Activated B cell treated with CpG ODN at 0.5 μM for 24 hours (primary cell): ENCODE results near the gene HDAC3. TPM values are rescaled to one million over a fixed set of nuclear protein-coding genes. Genes with fewer than 3 reads are reported as not detected.

Source experiments
- ATAC-seq: fragments of 200-7000 bp; cut with Tn5 transposase; one replicate; pipeline ENCODE4 v1.10.0; 2021; ENCODE audit warnings: low read depth, mild to moderate bottlenecking, moderate library complexity
- CTCF ChIA-PET: fragments of 350-600 bp; sonication (Branson Sonifier 250); formaldehyde crosslinking; loops from one replicate; lab custom pipeline; 2021; ENCODE audit warnings: antibody characterized with exemption; lab: Charles Lee
- POLR2A ChIA-PET: fragments of 350-600 bp; sonication (Branson Sonifier 250); formaldehyde crosslinking; loops from one replicate; lab custom pipeline; 2021; ENCODE audit warnings: antibody characterized with exemption; lab: Charles Lee
- DNase-seq: peaks from one replicate; pipeline ENCODE4 v3.0.0; 2022
- H3K27ac Mint-ChIP-seq: one replicate; pipeline ENCODE4 v1.8.0; 2020; ENCODE audit warnings: mixed read lengths
- H3K27me3 Mint-ChIP-seq: one replicate; pipeline ENCODE4 v1.8.0; 2021; ENCODE audit warnings: mixed read lengths
- H3K36me3 Mint-ChIP-seq: one replicate; pipeline ENCODE4 v1.8.0; 2021; ENCODE audit warnings: low read depth, mixed read lengths
- H3K4me1 Mint-ChIP-seq: one replicate; pipeline ENCODE4 v1.8.0; 2021; ENCODE audit warnings: mixed read lengths
- H3K4me3 Mint-ChIP-seq: one replicate; pipeline ENCODE4 v1.8.0; 2020; ENCODE audit warnings: mild to moderate bottlenecking, mixed read lengths
- H3K9me3 Mint-ChIP-seq: one replicate; pipeline ENCODE4 v1.8.0; 2020; ENCODE audit warnings: mixed read lengths
- intact Hi-C: fragments of 100-400 bp; cut with micrococcal nuclease; formaldehyde crosslinking; loops from one replicate; pipeline ENCODE4 v1.15.1; 2024
- total RNA-seq: library from RNA; stranded (reverse); gene quantifications from 2 replicates; pipeline ENCODE4 v1.2.3, GENCODE V29; 2022
- TF ChIP-seq, protein P1 (sequence below): fragments of 200-600 bp; IDR thresholded peaks from one replicate; pipeline ENCODE4 v1.8.0; 2022; ENCODE audit warnings: antibody characterized with exemption, mild to moderate bottlenecking

Gene HDAC3
- total RNA-seq, 1 donor from 2014 or later: 102 TPM

GRCh38 chr5:141618030-141618803, 18.4 kb downstream of the HDAC3 start:
- Mint-ChIP-seq H3K27ac (peak overlapping the region; percentile 92), H3K4me1 (peaks cover 66% of the 10 kb centered on the region), H3K27me3 (no peaks in the 10 kb centered on the region), H3K36me3 (peaks cover 26% of the 10 kb centered on the region), H3K4me3 (peak overlapping the region; percentile 93), H3K9me3 (no peaks in the 10 kb centered on the region)
- CTCF ChIA-PET: interaction anchor here (0.7 to 12.8 kb wide), 12 partner anchors 11 to 261 kb away, joined by 3 to 315 read pairs (median 14); partner anchors contain the start of genes HDAC3 and RELL2
- DNase-seq: no peak
- TF ChIP-seq, protein P1, sequence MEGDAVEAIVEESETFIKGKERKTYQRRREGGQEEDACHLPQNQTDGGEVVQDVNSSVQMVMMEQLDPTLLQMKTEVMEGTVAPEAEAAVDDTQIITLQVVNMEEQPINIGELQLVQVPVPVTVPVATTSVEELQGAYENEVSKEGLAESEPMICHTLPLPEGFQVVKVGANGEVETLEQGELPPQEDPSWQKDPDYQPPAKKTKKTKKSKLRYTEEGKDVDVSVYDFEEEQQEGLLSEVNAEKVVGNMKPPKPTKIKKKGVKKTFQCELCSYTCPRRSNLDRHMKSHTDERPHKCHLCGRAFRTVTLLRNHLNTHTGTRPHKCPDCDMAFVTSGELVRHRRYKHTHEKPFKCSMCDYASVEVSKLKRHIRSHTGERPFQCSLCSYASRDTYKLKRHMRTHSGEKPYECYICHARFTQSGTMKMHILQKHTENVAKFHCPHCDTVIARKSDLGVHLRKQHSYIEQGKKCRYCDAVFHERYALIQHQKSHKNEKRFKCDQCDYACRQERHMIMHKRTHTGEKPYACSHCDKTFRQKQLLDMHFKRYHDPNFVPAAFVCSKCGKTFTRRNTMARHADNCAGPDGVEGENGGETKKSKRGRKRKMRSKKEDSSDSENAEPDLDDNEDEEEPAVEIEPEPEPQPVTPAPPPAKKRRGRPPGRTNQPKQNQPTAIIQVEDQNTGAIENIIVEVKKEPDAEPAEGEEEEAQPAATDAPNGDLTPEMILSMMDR: no peak
- POLR2A ChIA-PET: interaction anchor here (0.6 to 6.9 kb wide), 18 partner anchors 10 to 494 kb away, joined by 3 to 99 read pairs (median 5); partner anchors contain the start of genes DELE1, FCHSD1, HDAC3 and RELL2
- ATAC-seq: peak; percentile 25
- intact Hi-C loops: loop anchor here (2.0 to 5.0 kb wide), 3 partner anchors 53 to 297 kb away; partner anchors contain the start of gene TAF7

DNA sequence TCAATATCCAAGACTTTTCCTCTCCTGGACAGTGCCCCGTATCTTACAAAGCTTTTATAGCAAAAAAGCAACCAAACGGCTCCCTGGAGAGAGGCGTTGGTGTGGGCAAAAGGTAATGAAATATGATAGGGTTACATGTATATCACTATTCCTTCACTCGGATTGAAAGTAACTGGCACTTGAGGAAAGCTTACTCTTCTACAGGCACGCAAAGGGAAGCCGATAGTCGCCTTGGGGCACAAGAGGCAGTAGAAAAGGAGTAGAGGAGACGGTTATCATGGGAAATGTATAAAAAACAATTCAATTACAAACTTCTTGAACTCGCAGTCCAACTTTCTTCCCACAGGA, 19.0 kb downstream of the HDAC3 start:
- H3K4me3 Mint-ChIP-seq: peak overlapping the region; percentile 93
- H3K36me3 Mint-ChIP-seq: peaks cover 25% of the 10 kb centered on the region
- peaks cover 66% of the 10 kb centered on the region for H3K4me1 Mint-ChIP-seq
- intact Hi-C loops: loop anchor here (2.0 to 5.0 kb wide), 3 partner anchors 53 to 297 kb away; partner anchors contain the start of gene TAF7
- no peaks in the 10 kb centered on the region for H3K9me3 Mint-ChIP-seq
- TF ChIP-seq, protein P1: no peak
- ATAC-seq (no peak), DNase-seq (no peak)
- peak overlapping the region; percentile 92 for H3K27ac Mint-ChIP-seq
- no peaks in the 10 kb centered on the region for H3K27me3 Mint-ChIP-seq
- POLR2A ChIA-PET: interaction anchor here (0.6 to 6.9 kb wide), 9 partner anchors 10 to 494 kb away, joined by 3 to 95 read pairs (median 11); partner anchors contain the start of genes DELE1, FCHSD1, HDAC3 and RELL2
- CTCF ChIA-PET: interaction anchor here (1.4 to 12.8 kb wide), 5 partner anchors 11 to 351 kb away, joined by 3 to 315 read pairs (median 41); partner anchors contain the start of gene RNF14

- TF ChIP-seq, protein P1: no peak
- Mint-ChIP-seq H3K27me3 (no peaks in the 10 kb centered on the region), H3K4me3 (peak overlapping the region; percentile 93), H3K36me3 (peaks cover 28% of the 10 kb centered on the region), H3K27ac (peak overlapping the region; percentile 92), H3K9me3 (no peaks in the 10 kb centered on the region), H3K4me1 (peaks cover 65% of the 10 kb centered on the region)
- intact Hi-C loops: loop anchor here (5.0 kb wide), 1 partner anchor 105 kb away; no protein-coding TSS in a partner anchor
- ATAC-seq (no peak), DNase-seq (no peak)
- ChIA-PET POLR2A (interaction anchor here (0.6 to 6.9 kb wide), 8 partner anchors 9 to 34 kb away, joined by 3 to 95 read pairs (median 10); partner anchors contain the start of genes FCHSD1, HDAC3 and RELL2), CTCF (interaction anchor here (0.7 to 12.8 kb wide), 7 partner anchors 11 to 352 kb away, joined by 3 to 315 read pairs (median 7); partner anchors contain the start of genes HDAC3, RELL2 and RNF14)
These were observed 19.5 kb downstream of the HDAC3 start for GRCh38 chr5:141617128-141617527.

DNA sequence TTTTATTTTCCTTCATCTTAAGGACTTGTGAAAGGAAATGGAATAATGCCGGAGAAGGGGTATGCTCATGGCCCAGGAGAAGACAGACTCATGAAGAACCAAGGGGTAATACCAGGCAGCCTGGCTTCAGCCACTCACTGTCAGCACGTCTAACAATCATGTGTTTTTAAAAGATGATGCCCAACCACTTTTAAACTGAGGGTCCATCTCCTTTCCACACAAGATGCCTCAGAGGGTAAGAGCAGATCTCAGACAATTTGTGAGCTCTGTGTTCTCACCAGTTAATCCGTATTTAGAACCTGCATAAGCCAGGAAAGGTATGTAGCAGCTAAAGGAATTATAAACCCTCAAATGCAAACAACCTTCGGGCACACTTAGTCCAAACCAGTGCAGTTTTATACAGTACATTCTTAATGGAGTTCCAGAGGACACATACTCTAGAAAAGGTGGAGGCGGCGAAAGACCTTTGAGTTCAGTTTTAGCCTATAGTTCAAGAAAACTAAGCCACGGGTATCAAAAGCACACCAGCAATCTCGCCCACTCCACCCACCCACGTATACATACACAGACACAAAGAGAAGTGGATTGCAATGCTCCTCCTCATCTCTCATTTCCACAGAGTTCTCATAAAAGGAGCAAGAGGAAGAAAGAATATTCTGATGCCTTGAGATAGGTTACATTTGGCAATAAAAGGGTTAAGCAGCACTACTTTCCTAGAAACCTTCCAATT, 20.5 kb downstream of the HDAC3 start:
- POLR2A ChIA-PET: interaction anchor here (0.6 to 6.9 kb wide), 6 partner anchors 8 to 339 kb away, joined by 6 to 95 read pairs (median 14); partner anchors contain the start of genes HDAC3 and RELL2
- TF ChIP-seq, protein P1: no peak
- no peaks in the 10 kb centered on the region for H3K9me3 Mint-ChIP-seq
- H3K4me1 Mint-ChIP-seq: peaks cover 68% of the 10 kb centered on the region
- CTCF ChIA-PET: interaction anchor here (0.7 to 12.8 kb wide), 8 partner anchors 10 to 353 kb away, joined by 3 to 315 read pairs (median 6); partner anchors contain the start of genes HDAC3, RELL2 and RNF14
- H3K27ac Mint-ChIP-seq: peak overlapping the region; percentile 92
- peaks cover 25% of the 10 kb centered on the region for H3K36me3 Mint-ChIP-seq
- no peak for DNase-seq
- ATAC-seq: no peak
- no peaks in the 10 kb centered on the region for H3K27me3 Mint-ChIP-seq
- intact Hi-C loops: loop anchor here (5.0 kb wide), 1 partner anchor 104 kb away; no protein-coding TSS in a partner anchor
- peak overlapping the region; percentile 93 for H3K4me3 Mint-ChIP-seq
